ENCODE results near the gene ADGRG1. TPM values are rescaled to one million over a fixed set of nuclear protein-coding genes. Genes with fewer than 3 reads are reported as not detected.

The ADGRG1 gene
- total RNA-seq, 1 experiment from 2014 or later = 13.1 TPM

GRCh38 chr16:57624044-57624688, 4.3 kb upstream of the ADGRG1 start:
- no TSS peak for BruUV-seq (replicated peaks)
- Histone ChIP-seq H3K27ac (ENCODE audit: low read length) (peak overlapping the region; percentile 44; the same call in 1 of the 2 replicates), H3K27me3 (ENCODE audit: control insufficient read depth, insufficient read depth, low read length) (no peaks in the 10 kb centered on the region), H3K4me1 (ENCODE audit: control insufficient read depth, insufficient read depth, low read length) (peaks cover 22% of the 10 kb centered on the region), H3K4me3 (ENCODE audit: low read depth in 2 of 2, low read length in 2 of 2) (no peak overlapping the region), H3K9me3 (ENCODE audit: control insufficient read depth, insufficient read depth, low read depth, low read length) (no peaks in the 10 kb centered on the region), H3K36me3 (ENCODE audit: control insufficient read depth, insufficient read depth, low read length) (no peaks in the 10 kb centered on the region)
- no peak for TF ChIP-seq TCF7L2 (IDR thresholded peaks at IDR 0.05; ENCODE audit: low read depth, low read length)
- TF ChIP-seq POLR2AphosphoS5 (IDR thresholded peaks at IDR 0.05; ENCODE audit: low read depth, low read length) = no peak
- TF ChIP-seq REST (IDR thresholded peaks at IDR 0.05; ENCODE audit: insufficient read depth in 1 of 2, low read depth in 2 of 2, low read length in 1 of 2) = no peak
- TF ChIP-seq CTCF (IDR thresholded peaks at IDR 0.05) = no peak
- TF ChIP-seq SIN3A (IDR thresholded peaks at IDR 0.05; ENCODE audit: borderline replicate concordance, insufficient read depth, low read depth, low read length) = no peak
- intact Hi-C loops (cut with micrococcal nuclease; ENCODE audit: unreplicated experiment) (no loop called here), in situ Hi-C loops (cut with HindIII; ENCODE audit: low pct_unique_long_range_greater_than_20kb, low sequenced_read_pairs) (no loop called here)
- DNase-seq (ENCODE audit: low read depth, low spot score) = no peak
- ATAC-seq = no peak
- ChIA-PET CTCF (no interaction called here), POLR2A (no interaction called here)

GRCh38 chr16:57624806-57625500, 3.5 kb upstream of the ADGRG1 start:
- POLR2A ChIA-PET = no interaction called here
- no peak for TF ChIP-seq TCF7L2 (IDR thresholded peaks at IDR 0.05; ENCODE audit: low read depth, low read length)
- TF ChIP-seq SIN3A (IDR thresholded peaks at IDR 0.05; ENCODE audit: borderline replicate concordance, insufficient read depth, low read depth, low read length) = no peak
- Histone ChIP-seq H3K36me3 (ENCODE audit: control insufficient read depth, insufficient read depth, low read length) (no peaks in the 10 kb centered on the region), H3K9me3 (ENCODE audit: control insufficient read depth, insufficient read depth, low read depth, low read length) (no peaks in the 10 kb centered on the region), H3K4me3 (ENCODE audit: low read depth in 2 of 2, low read length in 2 of 2) (no peak overlapping the region), H3K27me3 (ENCODE audit: control insufficient read depth, insufficient read depth, low read length) (no peaks in the 10 kb centered on the region), H3K27ac (ENCODE audit: low read length) (no peak overlapping the region), H3K4me1 (ENCODE audit: control insufficient read depth, insufficient read depth, low read length) (peaks cover 26% of the 10 kb centered on the region)
- CTCF ChIA-PET = no interaction called here
- ATAC-seq (no peak), DNase-seq (ENCODE audit: low read depth, low spot score) (no peak)
- in situ Hi-C loops (cut with HindIII; ENCODE audit: low pct_unique_long_range_greater_than_20kb, low sequenced_read_pairs) (no loop called here), intact Hi-C loops (cut with micrococcal nuclease; ENCODE audit: unreplicated experiment) (no loop called here)
- no TSS peak for BruUV-seq (replicated peaks)
